Neuronal stem cell (in vitro differentiated cells): Measurements from ENCODE around the gene OTULIN.

ENCODE experiments used
- DNase-seq: peaks from one replicate; pipeline ENCODE4 v3.0.0-alpha.2; 2013; ENCODE audit warnings: low spot score
- H2AFZ ChIP-seq: one replicate; pipeline ENCODE4 v1.6.1; 2013; ENCODE audit warnings: mild to moderate bottlenecking, low read length, inconsistent platforms
- H2AK5ac ChIP-seq: 2 replicates; pipeline ENCODE4 v1.6.1; 2013; ENCODE audit warnings: low read depth, mild to moderate bottlenecking, inconsistent platforms, low read length, moderate library complexity, mixed read lengths
- H2BK120ac ChIP-seq: 2 replicates; pipeline ENCODE4 v1.6.1; 2013; ENCODE audit warnings: low read depth, mild to moderate bottlenecking, inconsistent platforms, low read length, moderate library complexity, mixed read lengths
- H2BK12ac ChIP-seq: one replicate; pipeline ENCODE4 v1.6.1; 2013; ENCODE audit warnings: low read length, inconsistent platforms
- H2BK15ac ChIP-seq: 2 replicates; pipeline ENCODE4 v1.6.1; 2013; ENCODE audit warnings: mild to moderate bottlenecking, low read length, inconsistent platforms, mixed read lengths
- H2BK5ac ChIP-seq: one replicate; pipeline ENCODE4 v1.6.1; 2013; ENCODE audit warnings: inconsistent platforms, mild to moderate bottlenecking, low read length, moderate library complexity
- H3K14ac ChIP-seq: one replicate; pipeline ENCODE4 v1.6.1; 2013; ENCODE audit warnings: low read length, inconsistent platforms
- H3K18ac ChIP-seq: 2 replicates; pipeline ENCODE4 v1.6.1; 2013; ENCODE audit warnings: low read length, inconsistent platforms
- H3K23ac ChIP-seq: 2 replicates; pipeline ENCODE4 v1.6.1; 2013; ENCODE audit warnings: low read depth, mild to moderate bottlenecking, mixed read lengths, low read length, inconsistent platforms; ENCODE audit not compliant: poor library complexity
- H3K27ac ChIP-seq: replicated peaks from 3 replicates; pipeline ENCODE4 v1.5.1; 2013; ENCODE audit warnings: low read length, inconsistent platforms
- H3K27me3 ChIP-seq, 3 experiments: 2 replicates each; pipeline ENCODE4 v1.6.1; 2013; ENCODE audit warnings: low read length in 3 of 3, mild to moderate bottlenecking in 2 of 3, inconsistent platforms in 1 of 3, low read depth in 1 of 3, mixed read lengths in 1 of 3, moderate library complexity in 1 of 3; ENCODE audit not compliant: control insufficient read depth in 3 of 3, insufficient read depth in 3 of 3
- H3K36me3 ChIP-seq, 2 donors: replicated peaks in 1 of 2; 2 replicates each; pipeline ENCODE4 v1.6.1; 2013; ENCODE audit warnings: low read length in 2 of 2; ENCODE audit not compliant: control insufficient read depth in 2 of 2, insufficient read depth in 2 of 2
- H3K4ac ChIP-seq: 2 replicates; pipeline ENCODE4 v1.6.1; 2013; ENCODE audit warnings: inconsistent platforms, mild to moderate bottlenecking, low read length, moderate library complexity
- H3K4me1 ChIP-seq, 2 donors: 1 replicate in 1 of 2; 2 replicates in 1 of 2; pipeline ENCODE4 v1.6.1; 2013; ENCODE audit warnings: low read length in 2 of 2, low read depth in 1 of 2; ENCODE audit not compliant: control insufficient read depth in 2 of 2, insufficient read depth in 1 of 2
- H3K4me2 ChIP-seq: one replicate; pipeline ENCODE4 v1.6.1; 2013; ENCODE audit warnings: mild to moderate bottlenecking, low read length, inconsistent platforms; ENCODE audit not compliant: insufficient read depth, poor library complexity, severe bottlenecking
- H3K4me3 ChIP-seq, 2 donors: 2 replicates each; pipeline ENCODE4 v1.5.1; 2013; ENCODE audit warnings: low read length in 2 of 2, mild to moderate bottlenecking in 2 of 2, inconsistent platforms in 1 of 2, moderate library complexity in 1 of 2
- H3K79me1 ChIP-seq: one replicate; pipeline ENCODE4 v1.6.1; 2013; ENCODE audit warnings: low read depth, mild to moderate bottlenecking, inconsistent platforms, low read length, moderate library complexity
- H3K9ac ChIP-seq: one replicate; pipeline ENCODE4 v1.6.1; 2013; ENCODE audit warnings: mild to moderate bottlenecking, low read depth, low read length, inconsistent platforms; ENCODE audit not compliant: poor library complexity
- H3K9me3 ChIP-seq, 2 donors: replicated peaks in 1 of 2; 2 replicates each; pipeline versions ENCODE3 to v1.6.1; 2013; ENCODE audit warnings: low read length in 2 of 2, mild to moderate bottlenecking in 2 of 2, inconsistent platforms in 1 of 2, low read depth in 1 of 2, mixed read lengths in 1 of 2, moderate library complexity in 1 of 2; ENCODE audit not compliant: control insufficient read depth in 2 of 2, insufficient read depth in 1 of 2
- H4K8ac ChIP-seq: one replicate; pipeline ENCODE4 v1.6.1; 2013; ENCODE audit warnings: low read depth, mild to moderate bottlenecking, inconsistent platforms, low read length, moderate library complexity
- H4K91ac ChIP-seq: one replicate; pipeline ENCODE4 v1.6.1; 2013; ENCODE audit warnings: low read length, low read depth, mild to moderate bottlenecking, inconsistent platforms; ENCODE audit not compliant: poor library complexity
- WGBS, 2 donors: extraction: QIAGEN DNeasy Blood & Tissue Kit; methylation state at CpG; one replicate each; pipeline ENCODE4 v1.1.7; 2013; ENCODE audit warnings: missing lambda C conversion rate in 2 of 2, mixed read lengths in 1 of 2; ENCODE audit not compliant: insufficient read length in 2 of 2, insufficient replicate concordance in 1 of 2; ENCODE audit errors: extremely low coverage in 2 of 2; 5-methylcytosine and 5-hydroxymethylcytosine counted together

The OTULIN gene

DNA sequence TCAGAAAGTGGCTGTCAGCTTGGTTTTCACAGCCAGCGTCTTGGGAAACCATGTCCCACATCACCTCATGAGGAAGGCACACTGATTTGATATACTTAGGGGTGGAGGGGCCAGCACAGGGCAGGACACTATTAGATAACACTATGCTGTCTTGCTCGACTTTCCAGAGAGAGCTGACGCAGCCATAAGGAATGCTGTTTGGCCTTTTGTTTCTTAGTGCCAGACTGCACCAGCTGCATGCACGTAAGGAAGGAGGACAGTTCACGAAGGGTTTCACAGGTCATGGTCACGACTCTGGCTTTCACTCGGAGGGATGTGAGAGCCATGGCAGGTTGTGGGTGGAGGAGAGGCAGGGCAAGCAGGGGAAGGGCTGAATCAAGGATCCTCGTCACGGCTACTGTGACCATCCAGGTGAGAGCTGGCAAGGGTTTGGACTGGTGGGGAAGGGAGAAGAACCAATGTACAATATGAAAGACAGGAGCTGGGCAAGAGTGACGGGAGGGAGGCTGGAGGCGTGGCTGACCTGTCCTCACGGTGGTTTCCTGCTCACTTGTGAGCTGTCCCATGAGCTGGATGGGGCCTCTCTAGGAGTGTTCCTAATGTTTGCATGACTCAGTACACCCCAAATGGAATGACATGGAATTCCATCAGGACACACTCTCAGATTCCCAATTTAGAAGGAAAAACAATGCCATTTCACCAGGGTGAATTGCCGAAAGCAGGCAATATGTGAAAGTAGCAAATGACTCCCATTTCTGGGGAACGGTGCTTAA lies 61.7 kb downstream of the OTULIN start:
- H2BK15ac ChIP-seq: no peak overlapping the region
- H4K8ac ChIP-seq: no peak overlapping the region
- peaks cover 18 to 24% of the 10 kb centered on the region in 2 donors for H3K4me1 ChIP-seq
- no peaks in the 10 kb centered on the region for H3K79me1 ChIP-seq
- H3K4me2 ChIP-seq: no peak overlapping the region
- peak overlapping the region in 1 of 2 donors; percentile 50 for H3K4me3 ChIP-seq
- no peak overlapping the region for H2BK12ac ChIP-seq
- peak overlapping the region; percentile 54 for H2AK5ac ChIP-seq
- no peak overlapping the region for H2AFZ ChIP-seq
- WGBS, 2 donors: no CpG with 5 or more reads among the region's 14 CpGs
- no peak overlapping the region for H3K9ac ChIP-seq
- H3K27me3 ChIP-seq: no peaks in the 10 kb centered on the region
- peak overlapping the region; percentile 4 for H3K18ac ChIP-seq
- no peak overlapping the region for H4K91ac ChIP-seq
- no peak overlapping the region for H3K23ac ChIP-seq
- no peak overlapping the region for H3K14ac ChIP-seq
- H3K36me3 ChIP-seq: no peaks in the 10 kb centered on the region
- H3K4ac ChIP-seq: no peak overlapping the region
- no peak for DNase-seq
- H3K27ac ChIP-seq: no peak overlapping the region
- H2BK120ac ChIP-seq: no peak overlapping the region
- H3K9me3 ChIP-seq: peaks cover 0 to 3% of the 10 kb centered on the region in 2 donors
- no peak overlapping the region for H2BK5ac ChIP-seq

DNA sequence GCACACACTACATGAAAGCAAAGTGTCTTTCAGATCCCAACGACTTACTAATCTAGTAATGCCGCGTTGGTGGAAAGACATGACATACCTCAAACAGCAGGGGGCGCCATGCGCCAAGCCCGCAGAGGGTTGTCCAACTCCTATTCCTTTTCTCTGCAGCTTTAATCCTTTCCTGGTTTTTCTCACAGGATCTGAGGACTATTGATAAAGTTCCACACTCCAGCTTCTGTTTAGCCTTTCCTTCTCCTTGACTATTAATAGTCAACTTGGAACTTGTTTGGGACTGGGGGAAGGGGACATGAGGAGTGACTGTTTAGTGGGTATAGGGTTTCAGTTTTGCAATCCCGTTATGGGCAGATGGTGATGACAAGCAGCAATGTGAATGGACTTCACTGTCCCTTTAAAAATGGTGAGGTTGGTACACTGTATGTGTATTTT lies 62.9 kb downstream of the OTULIN start:
- H4K91ac ChIP-seq: no peak overlapping the region
- peak overlapping the region; percentile 77 for H3K27ac ChIP-seq
- peaks cover 0 to 3% of the 10 kb centered on the region in 2 donors for H3K9me3 ChIP-seq
- DNase-seq: peak; percentile 79
- H3K23ac ChIP-seq: no peak overlapping the region
- H2AFZ ChIP-seq: no peak overlapping the region
- H3K14ac ChIP-seq: no peak overlapping the region
- H2BK5ac ChIP-seq: no peak overlapping the region
- H2BK120ac ChIP-seq: no peak overlapping the region
- H3K4me1 ChIP-seq: peaks cover 18 to 24% of the 10 kb centered on the region in 2 donors
- no peak overlapping the region for H4K8ac ChIP-seq
- no peaks in the 10 kb centered on the region for H3K79me1 ChIP-seq
- H2BK15ac ChIP-seq: no peak overlapping the region
- no peak overlapping the region for H3K9ac ChIP-seq
- no peaks in the 10 kb centered on the region for H3K36me3 ChIP-seq
- WGBS, 2 donors: no CpG with 5 or more reads among the region's 7 CpGs
- H2AK5ac ChIP-seq: no peak overlapping the region
- H3K4me2 ChIP-seq: no peak overlapping the region
- H3K18ac ChIP-seq: no peak overlapping the region
- no peak overlapping the region for H3K4me3 ChIP-seq
- no peak overlapping the region for H3K4ac ChIP-seq
- H3K27me3 ChIP-seq: no peaks in the 10 kb centered on the region
- no peak overlapping the region for H2BK12ac ChIP-seq

DNA sequence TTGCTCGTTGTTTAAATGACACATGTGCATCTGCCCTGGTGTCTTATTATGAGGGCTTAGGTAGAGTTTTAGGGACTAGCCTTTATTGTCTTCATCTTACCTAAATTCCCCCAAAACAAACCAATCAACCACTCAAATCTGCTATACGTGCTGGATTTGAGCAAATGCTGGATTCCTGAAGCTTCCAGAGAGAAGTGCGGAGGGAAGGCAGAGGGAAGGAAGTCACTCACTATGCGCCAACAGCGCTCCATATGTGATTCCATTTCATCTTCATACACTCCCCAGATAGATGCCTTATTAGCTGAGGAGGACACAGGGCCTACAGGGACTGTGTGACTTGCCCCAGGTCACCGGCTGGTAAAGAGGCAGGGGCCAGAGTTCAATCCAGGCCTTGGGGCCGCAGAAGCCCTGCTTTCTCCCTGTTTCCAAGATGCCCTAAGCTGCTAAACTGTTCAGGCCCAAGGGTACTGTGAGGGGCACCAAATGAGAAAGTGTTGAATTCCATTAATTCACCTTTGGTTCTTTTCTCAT lies 63.5 kb downstream of the OTULIN start:
- Histone ChIP-seq H3K79me1 (no peaks in the 10 kb centered on the region), H2AFZ (peak overlapping the region; percentile 46), H3K4ac (no peak overlapping the region), H3K4me3 (no peak overlapping the region), H2BK5ac (no peak overlapping the region), H2BK12ac (no peak overlapping the region), H4K91ac (no peak overlapping the region), H4K8ac (no peak overlapping the region), H2AK5ac (no peak overlapping the region), H3K14ac (no peak overlapping the region), H3K4me1 (peaks cover 18 to 24% of the 10 kb centered on the region in 2 donors), H3K36me3 (no peaks in the 10 kb centered on the region), H2BK120ac (no peak overlapping the region), H3K23ac (no peak overlapping the region), H3K9ac (no peak overlapping the region), H2BK15ac (no peak overlapping the region), H3K27ac (peak overlapping the region; percentile 77), H3K4me2 (peak overlapping the region; percentile 29), H3K18ac (no peak overlapping the region), H3K27me3 (no peaks in the 10 kb centered on the region), H3K9me3 (peaks cover 0 to 3% of the 10 kb centered on the region in 2 donors)
- DNase-seq: no peak
- no CpG with 5 or more reads among the region's 7 CpGs for WGBS, 2 donors

DNA sequence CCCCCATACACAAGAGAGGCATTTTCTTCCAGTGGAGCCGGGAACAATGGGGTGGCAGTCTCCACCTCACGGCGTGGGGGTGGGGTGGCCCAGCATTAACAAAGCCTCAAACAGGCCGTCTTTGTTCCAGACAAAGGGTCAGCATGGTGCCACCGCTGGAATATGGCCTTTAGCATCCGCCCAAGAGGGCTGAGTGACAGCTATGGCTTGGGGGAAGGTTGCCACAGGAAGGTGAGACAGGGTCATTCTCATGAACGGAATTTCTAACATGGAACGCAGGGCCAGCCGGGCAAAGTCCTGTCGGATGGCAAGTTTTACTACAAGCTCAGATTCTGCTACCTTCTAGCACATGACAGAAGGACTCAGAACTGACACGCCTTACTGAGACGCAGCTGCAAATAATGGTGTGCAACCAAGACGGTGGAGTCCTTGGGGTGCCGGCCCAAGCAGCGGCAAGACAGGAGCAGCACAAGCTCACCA lies 64.0 kb downstream of the OTULIN start:
- no peaks in the 10 kb centered on the region for H3K79me1 ChIP-seq
- peak overlapping the region; percentile 77 for H3K27ac ChIP-seq
- H3K18ac ChIP-seq: peak overlapping the region; percentile 77
- peak overlapping the region; percentile 35 for H3K4me2 ChIP-seq
- peak overlapping the region; percentile 12 for H2BK12ac ChIP-seq
- no peaks in the 10 kb centered on the region for H3K36me3 ChIP-seq
- H3K4ac ChIP-seq: no peak overlapping the region
- no peak overlapping the region for H4K8ac ChIP-seq
- peak overlapping the region; percentile 48 for H2BK120ac ChIP-seq
- H3K9ac ChIP-seq: no peak overlapping the region
- H3K4me3 ChIP-seq: no peak overlapping the region
- H3K27me3 ChIP-seq: no peaks in the 10 kb centered on the region
- H3K14ac ChIP-seq: no peak overlapping the region
- peak overlapping the region; percentile 29 for H3K23ac ChIP-seq
- no peak overlapping the region for H4K91ac ChIP-seq
- H2BK5ac ChIP-seq: no peak overlapping the region
- H3K4me1 ChIP-seq: peaks cover 18 to 24% of the 10 kb centered on the region in 2 donors
- peaks cover 0 to 3% of the 10 kb centered on the region in 2 donors for H3K9me3 ChIP-seq
- no peak overlapping the region for H2BK15ac ChIP-seq
- peak; percentile 88 for DNase-seq
- no CpG with 5 or more reads among the region's 15 CpGs for WGBS, 2 donors
- peak overlapping the region; percentile 46 for H2AFZ ChIP-seq
- H2AK5ac ChIP-seq: peak overlapping the region; percentile 89
